Lung (tissue), 12 donors: Measurements from ENCODE around the gene DYRK1A. TPM values are rescaled to one million over a fixed set of nuclear protein-coding genes. Genes with fewer than 3 reads are reported as not detected.

Experiments
- ATAC-seq: fragments of 200-7000 bp; cut with Tn5 transposase; one replicate; pipeline ENCODE4 v1.9.1; 2020; ENCODE audit warnings: moderate number of reproducible peaks; ENCODE audit not compliant: insufficient read depth, low FRiP score
- DNase-seq, 3 donors: peaks; one replicate each; pipeline ENCODE4 v3.0.0-alpha.2; 2013 to 2017
- H3K27ac ChIP-seq, 2 donors: one replicate each; pipeline ENCODE4 v1.5.1; 2013; ENCODE audit warnings: mild to moderate bottlenecking in 2 of 2, moderate library complexity in 2 of 2, control low read depth in 1 of 2, inconsistent platforms in 1 of 2, low read depth in 1 of 2, low read length in 1 of 2
- H3K27me3 ChIP-seq, 3 donors: one replicate each; pipeline ENCODE4 v1.5.1; 2013; ENCODE audit warnings: low read length in 2 of 3; ENCODE audit not compliant: control insufficient read depth in 3 of 3, insufficient read depth in 3 of 3
- H3K36me3 ChIP-seq, 4 donors: one replicate each; pipeline ENCODE4 v1.5.1; 2013; ENCODE audit warnings: low read length in 4 of 4, mild to moderate bottlenecking in 1 of 4, moderate library complexity in 1 of 4; ENCODE audit not compliant: control insufficient read depth in 4 of 4, insufficient read depth in 4 of 4
- H3K4me1 ChIP-seq, 5 donors: one replicate each; pipeline ENCODE4 v1.5.1; 2013; ENCODE audit warnings: low read length in 5 of 5, mild to moderate bottlenecking in 2 of 5, moderate library complexity in 1 of 5; ENCODE audit not compliant: control insufficient read depth in 5 of 5, insufficient read depth in 5 of 5
- H3K4me3 ChIP-seq: one replicate; pipeline ENCODE4 v1.5.1; 2013; ENCODE audit warnings: mild to moderate bottlenecking, control low read depth, moderate library complexity
- H3K9ac ChIP-seq, 2 donors: one replicate each; pipeline ENCODE4 v1.5.1; 2013; ENCODE audit warnings: low read length in 2 of 2, control low read depth in 1 of 2; ENCODE audit not compliant: insufficient read depth in 1 of 2
- H3K9me3 ChIP-seq, 4 donors: one replicate each; pipeline ENCODE4 v1.5.1; 2013; ENCODE audit warnings: low read length in 3 of 4, mild to moderate bottlenecking in 1 of 4, moderate library complexity in 1 of 4; ENCODE audit not compliant: control insufficient read depth in 4 of 4, insufficient read depth in 3 of 4
- WGBS, 2 donors: extraction: QIAGEN DNeasy Blood & Tissue Kit; methylation state at CpG; one replicate each; pipeline ENCODE4 v1.1.7; 2013; 5-methylcytosine and 5-hydroxymethylcytosine counted together
- polyA plus RNA-seq, 2 donors: library from polyadenylated mRNA; stranded (reverse); fragments of 200-250 nt; gene quantifications; one replicate each; pipeline ENCODE4 v1.2.1, GENCODE V29; 2013
- total RNA-seq, 2 donors: library from RNA; depleted of rRNA in 1 of 2; stranded (reverse); fragments of >200 nt in 1 of 2; gene quantifications; one replicate each; pipeline ENCODE4 v1.2.1, GENCODE V29; 2014 to 2021
- TF ChIP-seq, protein P1 (sequence below): IDR thresholded peaks from 2 replicates; pipeline ENCODE4 v1.5.1; 2012; ENCODE audit warnings: mild to moderate bottlenecking; ENCODE audit errors: control extremely low read depth, extremely low read depth
- donor health status: control.
- donor health status: control.
- donor health status: Bipolar disorder and iron deficiency.
- donor health status: healthy.
- donor health status: DM: yes; HTN: yes; CAD: no.

The DYRK1A gene
- total and polyA plus RNA-seq, 4 donors: 22.1 to 149 (median 43.3) TPM

DNA sequence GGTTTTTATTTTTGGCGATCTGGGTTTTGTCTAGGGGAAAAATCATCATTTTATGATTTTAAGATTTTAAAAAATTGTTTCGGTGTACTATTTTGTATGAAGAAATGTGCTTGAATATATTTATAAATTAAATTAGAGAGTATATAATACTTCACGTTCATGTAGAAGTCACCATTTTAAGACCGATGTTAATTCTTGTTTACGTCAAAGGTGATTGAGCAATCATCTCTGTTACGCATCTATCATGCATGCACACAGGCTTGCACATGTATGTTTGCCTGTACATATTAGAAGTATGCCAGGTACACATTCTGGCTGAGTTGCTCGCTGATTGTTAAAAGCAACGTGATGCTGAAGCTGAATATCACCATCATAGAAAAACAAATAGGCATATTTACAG, 54.7 kb downstream of the DYRK1A start:
- no peak for DNase-seq
- no peak for ATAC-seq
- Histone ChIP-seq H3K4me3 (no peak overlapping the region), H3K27ac (no peak overlapping the region), H3K4me1 (peaks cover 0 to 28% (median 5%) of the 10 kb centered on the region in 5 donors), H3K9me3 (no peaks in the 10 kb centered on the region), H3K36me3 (peaks cover 4 to 11% (median 4%) of the 10 kb centered on the region in 4 donors), H3K9ac (no peak overlapping the region), H3K27me3 (no peaks in the 10 kb centered on the region)
- WGBS, 2 donors: 94 to 95% methylated on average over 8 of the region's 8 CpGs
- TF ChIP-seq, protein P1, sequence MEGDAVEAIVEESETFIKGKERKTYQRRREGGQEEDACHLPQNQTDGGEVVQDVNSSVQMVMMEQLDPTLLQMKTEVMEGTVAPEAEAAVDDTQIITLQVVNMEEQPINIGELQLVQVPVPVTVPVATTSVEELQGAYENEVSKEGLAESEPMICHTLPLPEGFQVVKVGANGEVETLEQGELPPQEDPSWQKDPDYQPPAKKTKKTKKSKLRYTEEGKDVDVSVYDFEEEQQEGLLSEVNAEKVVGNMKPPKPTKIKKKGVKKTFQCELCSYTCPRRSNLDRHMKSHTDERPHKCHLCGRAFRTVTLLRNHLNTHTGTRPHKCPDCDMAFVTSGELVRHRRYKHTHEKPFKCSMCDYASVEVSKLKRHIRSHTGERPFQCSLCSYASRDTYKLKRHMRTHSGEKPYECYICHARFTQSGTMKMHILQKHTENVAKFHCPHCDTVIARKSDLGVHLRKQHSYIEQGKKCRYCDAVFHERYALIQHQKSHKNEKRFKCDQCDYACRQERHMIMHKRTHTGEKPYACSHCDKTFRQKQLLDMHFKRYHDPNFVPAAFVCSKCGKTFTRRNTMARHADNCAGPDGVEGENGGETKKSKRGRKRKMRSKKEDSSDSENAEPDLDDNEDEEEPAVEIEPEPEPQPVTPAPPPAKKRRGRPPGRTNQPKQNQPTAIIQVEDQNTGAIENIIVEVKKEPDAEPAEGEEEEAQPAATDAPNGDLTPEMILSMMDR: no peak

DNA sequence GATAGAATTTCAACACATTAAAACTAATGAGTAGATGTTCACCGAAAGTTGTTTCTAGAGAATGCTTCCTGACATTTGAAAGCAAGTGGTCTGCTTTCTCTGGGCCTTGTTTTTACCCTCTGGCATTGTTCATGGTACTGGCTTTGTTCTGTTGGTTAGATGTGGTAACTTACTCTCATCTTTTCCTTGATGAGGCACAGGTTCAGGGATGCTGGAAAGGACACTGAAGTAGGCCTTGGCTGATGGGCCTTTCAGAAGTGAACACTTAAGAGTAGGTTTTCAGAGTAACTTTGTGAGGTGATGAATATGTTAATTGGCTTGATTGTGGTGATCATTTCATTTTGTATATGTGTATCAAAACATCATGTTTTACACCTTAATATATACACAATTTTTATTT, 55.8 kb downstream of the DYRK1A start:
- Histone ChIP-seq H3K27ac (no peak overlapping the region), H3K27me3 (no peaks in the 10 kb centered on the region), H3K4me1 (peaks cover 0 to 28% (median 5%) of the 10 kb centered on the region in 5 donors), H3K9me3 (no peaks in the 10 kb centered on the region), H3K9ac (no peak overlapping the region), H3K36me3 (peaks cover 4 to 14% (median 4%) of the 10 kb centered on the region in 4 donors), H3K4me3 (no peak overlapping the region)
- WGBS, 2 donors: 92 to 97% methylated on average over 1 of the region's 1 CpG
- no peak for DNase-seq
- TF ChIP-seq, protein P1: no peak
- no peak for ATAC-seq

DNA sequence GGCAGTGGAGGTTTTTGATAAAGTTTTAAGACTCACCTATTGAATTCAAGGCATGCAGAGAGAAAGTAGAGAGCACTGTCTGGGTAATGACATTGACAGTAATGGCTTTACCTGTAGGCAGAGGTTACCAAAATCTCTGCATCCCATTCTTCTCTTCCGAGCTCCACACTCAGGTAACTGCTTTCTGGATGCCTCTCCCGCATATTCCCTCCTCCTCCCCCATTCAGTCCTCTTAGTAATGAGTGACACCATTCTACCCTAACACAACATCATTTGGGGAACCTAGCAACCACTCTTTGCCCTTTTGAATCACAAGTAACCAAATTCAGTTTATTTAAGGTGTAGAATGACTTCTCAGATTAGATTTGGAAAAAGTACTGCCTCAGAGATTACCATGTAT, 56.5 kb downstream of the DYRK1A start:
- H3K36me3 ChIP-seq: peaks cover 4 to 14% (median 4%) of the 10 kb centered on the region in 4 donors
- TF ChIP-seq, protein P1: no peak
- DNase-seq (no peak), ATAC-seq (no peak)
- H3K4me1 ChIP-seq: peaks cover 0 to 28% (median 5%) of the 10 kb centered on the region in 5 donors
- no peak overlapping the region for H3K9ac ChIP-seq
- H3K27ac ChIP-seq: no peak overlapping the region
- H3K4me3 ChIP-seq: no peak overlapping the region
- 47 to 48% methylated on average over 2 of the region's 2 CpGs for WGBS, 2 donors
- no peaks in the 10 kb centered on the region for H3K27me3 ChIP-seq
- no peaks in the 10 kb centered on the region for H3K9me3 ChIP-seq

DNA sequence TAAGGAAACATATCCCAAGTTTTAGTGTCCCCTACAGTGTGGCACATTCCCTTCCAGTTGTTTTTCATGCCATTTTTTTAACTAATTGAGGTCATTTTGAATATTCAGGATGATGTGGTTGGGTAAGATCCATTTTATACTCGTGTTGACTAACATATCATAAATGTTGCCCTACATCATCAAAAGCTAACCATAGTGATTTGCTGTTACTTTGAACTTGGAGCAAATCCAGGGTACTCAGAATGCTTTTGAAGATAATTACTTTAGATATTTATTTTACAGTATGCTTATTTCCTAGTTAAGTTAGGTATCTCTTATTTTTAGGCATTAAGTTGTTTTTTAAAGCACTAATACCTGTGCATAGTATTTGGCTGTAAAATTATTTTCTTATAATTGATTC, 57.8 kb downstream of the DYRK1A start:
- TF ChIP-seq, protein P1: no peak
- DNase-seq: peak in 2 of 3 donors; percentile 73 to 79
- no peak for ATAC-seq
- Histone ChIP-seq H3K9me3 (no peaks in the 10 kb centered on the region), H3K9ac (no peak overlapping the region), H3K36me3 (peaks cover 4 to 14% (median 6%) of the 10 kb centered on the region in 4 donors), H3K4me1 (peaks cover 0 to 29% (median 5%) of the 10 kb centered on the region in 5 donors), H3K27me3 (no peaks in the 10 kb centered on the region), H3K4me3 (no peak overlapping the region), H3K27ac (no peak overlapping the region)
- WGBS, 2 donors: 43 to 67% methylated on average over 1 of the region's 1 CpG
